Stimulated activated CD4-positive, alpha-beta T cell treated with anti-CD3 and anti-CD28 coated beads, Interleukin-1b, Interleukin-23, amount 100 ng/mL, for 24 hours (primary cell): ENCODE measurements around the gene PPP1CA.

Experiments used
- DNase-seq, 4 experiments: peaks; one replicate each; pipeline ENCODE4 v3.0.0-alpha.2; 2020; ENCODE audit warnings: low read depth in 4 of 4, low spot score in 1 of 4

Gene PPP1CA

DNA sequence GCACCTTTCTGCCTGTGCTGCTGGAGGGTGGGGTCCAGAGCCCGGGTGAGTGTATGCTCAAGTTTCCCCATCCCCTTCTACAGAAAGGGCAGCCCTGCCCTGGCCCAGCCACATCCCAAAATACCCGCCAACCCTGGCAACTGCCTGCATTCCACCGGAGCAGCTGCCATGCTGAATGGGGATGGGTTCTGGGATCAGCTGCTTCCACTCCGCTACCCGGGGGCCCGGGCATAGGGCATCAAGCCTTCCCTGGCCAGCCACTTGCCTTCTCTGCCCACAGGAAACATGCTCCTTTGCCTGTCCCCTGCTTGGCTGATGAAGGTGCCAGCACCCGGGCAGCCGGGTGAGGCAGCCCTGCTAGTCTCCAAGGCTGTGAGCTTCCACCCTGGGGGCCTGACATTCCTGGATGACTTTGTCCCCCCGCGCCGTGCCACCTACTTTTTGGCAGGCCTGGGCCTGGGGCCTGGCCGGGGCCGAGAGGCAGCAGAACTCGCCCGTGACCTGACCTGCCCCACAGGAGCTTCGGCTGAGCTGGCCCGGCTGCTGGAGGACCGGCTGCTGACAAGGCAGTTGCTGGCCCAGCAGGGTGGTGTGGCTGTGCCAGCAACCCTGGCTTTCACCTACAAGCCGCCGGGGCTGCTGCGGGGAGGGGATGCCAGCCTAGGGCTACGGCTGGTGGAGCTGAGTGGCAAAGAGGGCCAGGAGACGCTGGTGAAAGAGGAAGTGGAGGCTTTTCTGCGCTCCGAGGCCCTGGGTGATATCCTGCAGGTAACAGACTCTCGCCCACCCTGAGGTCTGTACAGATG lies 17.0 kb upstream of the PPP1CA start:
- DNase-seq: no peak

DNA sequence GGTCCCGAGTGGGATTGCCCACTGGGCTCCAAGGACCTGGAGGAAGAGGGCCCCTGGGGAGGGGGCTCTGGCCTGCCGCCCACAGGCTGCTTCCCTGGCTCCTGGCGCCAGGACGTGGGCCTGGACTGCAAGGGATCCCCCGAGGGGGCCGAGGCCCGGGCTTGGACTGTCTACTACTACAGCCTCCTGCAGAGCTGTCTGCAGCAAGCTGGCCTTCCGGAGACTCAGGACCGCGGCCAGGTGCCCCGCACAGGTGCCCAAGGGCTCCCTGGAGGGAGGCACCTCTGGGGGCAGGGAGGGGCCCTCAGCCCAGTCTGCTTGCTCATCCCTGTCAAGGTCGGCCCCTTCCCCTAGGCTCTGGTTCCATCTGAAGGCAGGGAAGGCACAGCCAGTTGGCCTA lies 15.8 kb upstream of the PPP1CA start:
- DNase-seq: no peak

GRCh38 chr11:67416416-67417335 lies 15.0 kb upstream of the PPP1CA start:
- no peak for DNase-seq

GRCh38 chr11:67415501-67416304 lies 14.0 kb upstream of the PPP1CA start, which contains the start of gene CARNS1:
CARNS1 (plus strand) TSS chr11:67415678; CDS start chr11:67416200, 522 bp downstream.
- no peak for DNase-seq

DNA sequence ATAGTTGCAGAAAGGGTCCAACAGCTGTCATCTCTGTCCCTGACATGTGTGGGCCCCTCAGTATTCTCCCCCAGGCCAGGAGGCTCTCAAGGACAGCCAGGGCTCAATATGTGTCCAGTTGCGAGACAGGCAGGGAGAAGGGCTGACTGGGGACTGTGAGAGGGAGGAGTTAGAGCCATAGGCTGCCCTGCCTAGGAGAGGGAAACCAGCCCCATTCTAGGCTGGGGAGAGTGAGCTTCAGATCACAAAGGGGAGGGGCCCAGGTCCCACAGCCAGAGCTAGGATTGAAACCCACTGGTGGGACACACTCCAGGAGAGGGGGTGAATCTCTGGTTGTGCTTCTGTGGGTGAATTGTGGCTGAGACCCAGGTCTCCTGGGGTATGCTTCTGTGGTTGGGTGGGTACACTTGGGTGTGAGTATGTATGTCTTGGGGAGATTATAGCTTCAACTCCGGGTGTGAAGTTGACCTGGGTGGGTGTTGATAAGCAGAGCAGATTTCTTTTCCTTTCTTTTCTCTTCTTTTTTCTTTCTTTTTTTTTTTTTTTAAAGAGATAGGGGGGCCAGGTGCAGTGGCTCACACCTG lies 11.7 kb upstream of the PPP1CA start:
- DNase-seq: no peak

DNA sequence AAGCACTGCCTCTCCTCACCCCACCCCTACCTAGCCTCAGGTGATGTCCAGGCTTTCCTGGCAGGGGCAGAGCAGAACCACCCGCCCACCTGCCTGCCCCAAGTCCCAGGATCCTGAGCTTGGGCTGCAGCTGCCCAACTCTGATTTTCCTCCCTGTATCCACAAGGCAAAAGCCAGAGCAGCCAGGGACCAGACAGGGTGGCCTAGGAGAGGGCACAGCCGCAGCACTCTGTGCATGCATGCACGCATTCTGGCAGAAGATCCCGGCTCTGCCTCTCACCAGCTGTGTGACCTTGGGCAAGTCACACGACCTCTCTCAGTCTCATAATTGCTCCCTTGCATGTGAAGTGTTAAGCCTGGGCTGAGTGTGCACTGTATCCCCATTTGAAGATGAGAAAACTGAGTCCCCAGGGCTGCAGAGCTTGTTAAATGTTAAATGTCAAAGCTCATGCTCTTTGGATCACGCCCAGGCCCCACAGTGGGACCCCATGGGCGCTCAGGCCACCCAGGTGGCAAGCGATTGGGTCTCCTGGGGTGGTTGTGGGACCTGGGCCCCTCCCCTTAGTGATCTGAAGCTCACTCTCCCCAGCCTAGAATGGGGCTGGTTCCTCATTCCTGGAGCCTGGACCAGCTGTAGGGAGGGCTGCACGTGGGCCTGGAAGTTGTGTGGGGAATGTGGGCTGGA lies 11.0 kb upstream of the PPP1CA start:
- no peak for DNase-seq

DNA sequence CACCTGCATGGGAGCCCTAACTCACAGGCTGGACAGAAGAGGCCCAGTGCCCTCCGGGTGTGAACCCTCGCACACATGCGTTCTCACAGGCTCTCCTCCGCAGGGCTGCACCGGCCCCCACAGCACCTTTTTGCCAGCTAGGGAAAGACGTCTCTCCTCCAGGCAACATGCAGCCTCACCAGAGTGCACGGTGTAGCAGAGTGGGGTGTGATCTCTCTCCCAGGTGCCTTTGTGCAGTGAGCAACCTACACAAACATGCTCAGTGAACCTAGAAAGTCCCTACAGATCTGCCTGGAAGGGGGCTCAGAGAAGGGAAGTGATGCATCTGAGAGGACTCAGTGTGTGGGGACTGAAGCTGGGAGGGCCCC lies 10.1 kb upstream of the PPP1CA start:
- no peak for DNase-seq

DNA sequence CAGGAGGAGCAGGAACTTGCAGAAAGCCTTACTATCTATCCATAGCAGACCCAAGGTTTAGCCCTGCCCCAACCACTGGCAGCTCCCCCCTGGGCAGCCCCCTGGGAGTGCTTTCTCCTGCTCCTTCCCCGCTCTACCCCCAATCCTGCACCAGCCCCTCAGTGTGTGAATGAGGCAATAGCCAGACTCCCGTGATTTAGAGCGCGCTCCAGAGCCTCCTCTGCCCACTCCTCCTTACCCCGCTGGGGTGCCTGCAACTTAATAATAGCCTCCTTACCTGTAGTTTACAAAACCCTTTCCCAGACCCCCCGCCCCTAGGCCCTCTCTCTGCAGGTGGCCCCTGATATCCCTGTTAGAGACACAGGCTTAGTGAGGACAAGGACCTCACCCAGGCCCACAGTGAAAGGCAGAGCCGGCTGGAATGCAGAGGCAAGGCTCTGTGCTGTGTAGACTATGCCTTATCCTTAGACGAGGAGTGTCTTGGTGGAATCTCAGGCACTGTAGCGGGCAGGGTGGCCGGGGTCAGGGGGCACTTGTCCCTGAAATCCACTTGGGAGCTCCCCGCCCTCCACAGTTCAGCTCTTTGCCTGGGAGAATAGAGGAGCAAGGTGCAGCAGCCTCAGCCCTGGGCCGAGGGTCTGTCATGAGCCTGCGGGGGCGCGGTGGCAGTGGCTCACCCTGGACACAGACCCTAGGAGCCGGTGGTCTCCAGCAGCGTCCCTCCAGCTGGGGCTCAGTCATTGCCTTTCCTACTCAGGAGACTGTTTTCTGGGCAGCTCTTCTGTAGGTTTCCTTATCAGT lies 9.5 kb upstream of the PPP1CA start:
- DNase-seq: no peak

DNA sequence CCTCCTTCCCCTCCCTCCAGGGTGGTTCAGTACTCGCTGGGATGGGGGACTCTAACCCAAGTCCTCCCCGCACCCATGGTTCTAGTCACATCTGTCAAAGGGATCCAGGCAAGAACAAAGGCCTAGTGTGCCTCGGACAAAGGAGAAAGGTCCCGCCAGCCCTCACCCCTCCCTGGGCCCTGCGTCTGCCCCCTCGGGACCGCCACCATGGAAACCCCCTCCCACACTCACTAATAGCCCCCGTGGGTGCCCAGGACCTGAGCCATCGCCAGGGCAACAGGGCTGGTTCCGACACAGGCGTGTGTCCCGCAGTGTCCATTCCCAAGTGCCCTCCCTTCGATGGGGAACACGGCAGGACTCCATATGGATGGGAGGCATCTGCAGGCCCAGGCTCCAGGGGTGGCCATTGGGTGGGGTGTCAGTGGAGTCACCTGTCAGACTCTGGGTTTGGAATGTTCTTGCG lies 8.7 kb upstream of the PPP1CA start:
- no peak for DNase-seq

GRCh38 chr11:67409781-67410368 lies 8.2 kb upstream of the PPP1CA start:
- no peak for DNase-seq

- DNase-seq: peak in 1 of 4 experiments; percentile 61
These were observed 7.6 kb upstream of the PPP1CA start for GRCh38 chr11:67409261-67409666.

- no peak for DNase-seq
These were observed 7.0 kb upstream of the PPP1CA start for GRCh38 chr11:67408437-67409200.

GRCh38 chr11:67407688-67408163 lies 6.1 kb upstream of the PPP1CA start:
- no peak for DNase-seq

GRCh38 chr11:67406969-67407687 lies 5.5 kb upstream of the PPP1CA start:
- no peak for DNase-seq

DNA sequence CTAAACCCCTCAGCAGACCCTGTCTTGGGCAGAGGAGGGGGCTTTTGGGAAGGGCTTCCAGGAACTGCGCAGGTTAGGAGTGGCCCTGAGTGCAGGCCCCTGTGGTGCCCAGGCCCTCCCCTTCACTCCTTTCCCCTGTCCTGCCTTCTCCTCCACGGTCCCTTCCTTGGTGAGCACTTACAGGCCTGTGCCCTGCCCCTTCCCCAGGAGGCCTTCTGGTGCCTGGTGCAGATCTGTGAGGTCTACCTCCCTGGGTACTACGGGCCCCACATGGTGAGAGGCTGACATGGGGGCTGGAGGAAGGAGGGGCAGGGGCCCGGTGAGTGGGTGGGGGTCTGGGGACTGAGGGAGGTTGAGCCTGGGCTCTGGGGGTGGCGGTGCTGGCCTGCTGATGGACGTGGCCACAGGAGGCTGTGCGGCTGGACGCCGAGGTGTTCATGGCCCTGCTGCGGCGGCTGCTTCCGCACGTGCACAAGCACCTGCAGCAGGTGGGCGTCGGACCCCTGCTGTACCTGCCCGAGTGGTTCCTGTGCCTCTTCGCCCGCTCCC lies 4.8 kb upstream of the PPP1CA start:
- DNase-seq: no peak

- no peak for DNase-seq
These were observed 4.2 kb upstream of the PPP1CA start for GRCh38 chr11:67405688-67406339.

DNA sequence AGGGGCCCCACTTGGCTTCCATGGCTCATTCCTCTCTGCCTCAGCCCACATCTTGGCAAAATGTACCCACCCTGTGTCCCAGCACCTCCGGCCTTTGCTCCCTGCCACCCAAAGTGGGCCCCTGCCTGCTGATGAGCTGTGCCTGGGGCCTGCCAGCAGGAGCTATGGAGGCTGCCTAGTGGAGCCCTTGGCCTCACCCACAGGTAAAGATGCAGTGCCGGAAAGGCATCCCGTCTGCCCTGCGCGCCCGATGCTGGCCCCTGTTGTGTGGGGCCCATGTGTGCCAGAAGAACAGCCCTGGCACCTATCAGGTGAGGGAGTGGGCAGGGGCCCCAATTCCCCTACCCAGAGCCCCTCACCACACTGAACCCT lies 3.5 kb upstream of the PPP1CA start:
- DNase-seq: no peak
